Endothelial cell of umbilical vein (primary cell): Measurements from ENCODE around the gene EVI5. TPM values are rescaled to one million over a fixed set of nuclear protein-coding genes. Genes with fewer than 3 reads are reported as not detected.

Experiments
- BruUV-seq: library from RNA; stranded (reverse); fragments of 400-500 nt; replicated peaks from 2 replicates; lab custom pipeline; 2021; lab: Mats Ljungman, UMichigan
- CTCF ChIA-PET: fragments of 300-600, 350-600 bp; sonication (Branson Sonifier 250); formaldehyde crosslinking; loops from one replicate; lab custom pipeline; 2021; ENCODE audit warnings: antibody characterized with exemption, inconsistent platforms; lab: Charles Lee
- POLR2A ChIA-PET: fragments of 300-600, 350-600 bp; sonication (Branson Sonifier 250); formaldehyde crosslinking; loops from one replicate; lab custom pipeline; 2021; ENCODE audit warnings: antibody characterized with exemption, inconsistent platforms; lab: Charles Lee
- DNase-seq: peaks from one replicate; pipeline ENCODE4 v3.0.0-alpha.2; 2011; ENCODE audit warnings: low read depth, low spot score
- FAIRE-seq: peaks from 2 replicates; lab custom pipeline; 2011; peaks lifted over from hg19 to GRCh38; lab: Jason Lieb, UNC
- H2AFZ ChIP-seq: 2 replicates; pipeline ENCODE4 v1.6.0; 2012; ENCODE audit warnings: low read depth, low read length, control low read depth, inconsistent platforms
- H3K27ac ChIP-seq: 2 replicates; pipeline ENCODE4 v1.5.1; 2011; ENCODE audit warnings: low read depth, mild to moderate bottlenecking, control low read depth, low read length, moderate library complexity; ENCODE audit not compliant: insufficient read depth
- H3K27me3 ChIP-seq, 2 experiments: 2 replicates each; pipeline versions ENCODE4 v1.6.0 to v1.6.1; 2011; ENCODE audit warnings: low read length in 2 of 2, mixed read lengths in 1 of 2; ENCODE audit not compliant: control insufficient read depth in 2 of 2, insufficient read depth in 2 of 2
- H3K36me3 ChIP-seq, 2 experiments: 2 replicates in 1 of 2; 3 replicates in 1 of 2; pipeline ENCODE4 v1.5.1; 2011; ENCODE audit warnings: low read length in 2 of 2, mild to moderate bottlenecking in 1 of 2, moderate library complexity in 1 of 2; ENCODE audit not compliant: control insufficient read depth in 2 of 2, insufficient read depth in 2 of 2; ENCODE audit errors: extremely low read depth in 1 of 2
- H3K4me1 ChIP-seq: 3 replicates; pipeline ENCODE4 v1.5.1; 2011; ENCODE audit warnings: mild to moderate bottlenecking, low read length; ENCODE audit not compliant: control insufficient read depth, insufficient read depth; ENCODE audit errors: extremely low read depth
- H3K4me2 ChIP-seq: 2 replicates; pipeline ENCODE4 v1.6.1; 2011; ENCODE audit warnings: low read length, control low read depth, mixed read lengths; ENCODE audit not compliant: insufficient read depth
- H3K4me3 ChIP-seq, 3 experiments: fragments of 200-600 bp in 1 of 3; sonication (generic), shearing (Covaris generic) in 1 of 3; replicated peaks in 1 of 3; 2 replicates each; pipeline ENCODE4 v1.5.1; 2011 to 2016; ENCODE audit warnings: control low read depth in 3 of 3, low read length in 3 of 3, mild to moderate bottlenecking in 2 of 3, inconsistent platforms in 1 of 3, low read depth in 1 of 3, moderate library complexity in 1 of 3; ENCODE audit not compliant: insufficient read depth in 1 of 3
- H3K79me2 ChIP-seq: 2 replicates; pipeline ENCODE4 v1.6.0; 2012; ENCODE audit warnings: low read length, inconsistent platforms; ENCODE audit not compliant: control insufficient read depth, insufficient read depth
- H3K9ac ChIP-seq: replicated peaks from 2 replicates; pipeline ENCODE3; 2011; ENCODE audit warnings: low read length, control low read depth; ENCODE audit not compliant: insufficient read depth; ENCODE audit errors: extremely low read depth
- H3K9me1 ChIP-seq: replicated peaks from 3 replicates; pipeline ENCODE4 v1.6.0; 2011; ENCODE audit warnings: mild to moderate bottlenecking, low read length; ENCODE audit not compliant: control insufficient read depth, insufficient read depth; ENCODE audit errors: extremely low read depth
- H3K9me3 ChIP-seq: replicated peaks from 2 replicates; pipeline ENCODE4 v1.5.1; 2012; ENCODE audit warnings: low read length, inconsistent platforms; ENCODE audit not compliant: control insufficient read depth, insufficient read depth
- H4K20me1 ChIP-seq: replicated peaks from 2 replicates; pipeline ENCODE3; 2011; ENCODE audit warnings: mild to moderate bottlenecking, low read length; ENCODE audit not compliant: control insufficient read depth, insufficient read depth; ENCODE audit errors: extremely low read depth
- CTCF ChIP-seq, 2 donors: IDR thresholded peaks; 1 replicate in 1 of 2; 2 replicates in 1 of 2; pipeline ENCODE4 v1.5.1; 2011; ENCODE audit warnings: low read length in 2 of 2, mild to moderate bottlenecking in 2 of 2, moderate library complexity in 2 of 2, control low read depth in 1 of 2, inconsistent platforms in 1 of 2, low read depth in 1 of 2; ENCODE audit not compliant: insufficient read depth in 1 of 2; ENCODE audit errors: extremely low read depth in 1 of 2
- EZH2 ChIP-seq: IDR thresholded peaks from 2 replicates; pipeline ENCODE4 v1.6.1; 2012; ENCODE audit warnings: borderline replicate concordance, low read depth, mild to moderate bottlenecking, moderate library complexity, low read length, inconsistent platforms; ENCODE audit not compliant: severe bottlenecking
- FOS ChIP-seq: IDR thresholded peaks from 2 replicates; pipeline ENCODE4 v1.6.1; 2011; ENCODE audit warnings: mild to moderate bottlenecking, low read length, moderate library complexity, borderline replicate concordance; ENCODE audit not compliant: insufficient read depth
- GATA2 ChIP-seq: IDR thresholded peaks from 2 replicates; pipeline ENCODE4 v1.7.0; 2011; ENCODE audit warnings: low read depth, mild to moderate bottlenecking, moderate library complexity, mixed read lengths, low read length; ENCODE audit not compliant: insufficient read length, insufficient read depth
- JUN ChIP-seq: IDR thresholded peaks from 2 replicates; pipeline ENCODE4 v1.6.1; 2011; ENCODE audit warnings: borderline replicate concordance, low read depth; ENCODE audit not compliant: insufficient read length, insufficient read depth
- MAX ChIP-seq: IDR thresholded peaks from 2 replicates; pipeline ENCODE4 v1.6.1; 2011; ENCODE audit not compliant: insufficient read depth, insufficient read length
- MYC ChIP-seq: IDR thresholded peaks from one replicate; pipeline ENCODE4 v1.6.1; 2011; ENCODE audit warnings: mild to moderate bottlenecking, low read depth, low read length
- POLR2A ChIP-seq: IDR thresholded peaks from 2 replicates; pipeline ENCODE4 v1.6.1; 2012; ENCODE audit warnings: low read depth, mild to moderate bottlenecking, control low read depth, low read length
- POLR2AphosphoS5 ChIP-seq: IDR thresholded peaks from 2 replicates; pipeline ENCODE4 v1.6.1; 2012; ENCODE audit warnings: low read depth, mild to moderate bottlenecking, control low read depth, low read length, moderate library complexity; ENCODE audit not compliant: insufficient read depth
- dilution Hi-C: fragments of 300-500 bp; cut with MboI; formaldehyde crosslinking; loops from one replicate; pipeline ENCODE4 v1.15.0; 2019; ENCODE audit warnings: low sequenced_read_pairs; ENCODE audit not compliant: extremely low pct_ligation_motif_present
- intact Hi-C: fragments of 100-400 bp; cut with micrococcal nuclease; formaldehyde crosslinking; loops from one replicate; pipeline ENCODE4 v1.10.0; 2022
- polyA plus RNA-seq, 4 experiments: library from polyadenylated mRNA; depleted of rRNA in 3 of 4; stranded (reverse) in 3 of 4; unstranded in 1 of 4; fragments of >200 nt; gene quantifications; 2 replicates each; pipeline versions ENCODE4 v1.2.1 to v1.2.3, GENCODE V29; 2011 to 2012; ENCODE audit warnings: missing spikeins in 1 of 4
- total RNA-seq: library from RNA; stranded (reverse); gene quantifications from 2 replicates; pipeline ENCODE4 v1.2.3, GENCODE V29; 2021

Gene EVI5
- total and polyA plus RNA-seq, 2 donors (not counting 3 experiments of a cell fraction or from before 2014, with no cell fraction given) = 5.0 to 26.2 TPM

- H3K27ac ChIP-seq = no peak overlapping the region
- H2AFZ ChIP-seq = no peak overlapping the region
- no peak overlapping the region for H3K9ac ChIP-seq
- TF ChIP-seq FOS (no peak), POLR2A (no peak), MYC (no peak), GATA2 (no peak), CTCF (IDR thresholded peaks at IDR 0.05; ENCODE audit: extremely low read depth in 1 of 2, insufficient read depth in 1 of 2, low read depth in 1 of 2, low read length in 2 of 2) (no peak), POLR2AphosphoS5 (no peak), JUN (no peak), MAX (no peak), EZH2 (no peak)
- intact Hi-C loops (no loop called here), dilution Hi-C loops (no loop called here)
- H3K36me3 ChIP-seq = no peaks in the 10 kb centered on the region
- CTCF ChIA-PET = interaction anchor here (1.2 kb wide), 1 partner anchor 41 kb away, joined by 3 read pairs; no protein-coding TSS in a partner anchor
- H4K20me1 ChIP-seq = no peaks in the 10 kb centered on the region
- POLR2A ChIA-PET = no interaction called here
- no TSS peak for BruUV-seq
- DNase-seq (no peak), FAIRE-seq (no peak)
- H3K27me3 ChIP-seq = no peaks in the 10 kb centered on the region
- H3K4me1 ChIP-seq = peaks cover 18% of the 10 kb centered on the region
- H3K4me2 ChIP-seq = no peak overlapping the region
- no peaks in the 10 kb centered on the region for H3K79me2 ChIP-seq
- no peaks in the 10 kb centered on the region for H3K9me3 ChIP-seq
- H3K4me3 ChIP-seq = no peak overlapping the region
- H3K9me1 ChIP-seq = peaks cover 2% of the 10 kb centered on the region
Observed at GRCh38 chr1:92707292-92707691, 77.6 kb downstream of the EVI5 start.
